NB4 (cell line): ENCODE results near the gene NCAM1.

ENCODE experiments used
- DNase-seq: peaks from one replicate; pipeline ENCODE4 v3.0.0; 2010; ENCODE audit warnings: low read depth
- H3K4me3 ChIP-seq: one replicate; pipeline ENCODE4 v1.5.1; 2011; ENCODE audit warnings: mild to moderate bottlenecking, low read depth, low read length, moderate library complexity
- MYC ChIP-seq: IDR thresholded peaks from 2 replicates; pipeline ENCODE4 v1.6.1; 2011; ENCODE audit warnings: low read depth, low read length
- POLR2A ChIP-seq: IDR thresholded peaks from 2 replicates; pipeline ENCODE4 v1.6.1; 2011; ENCODE audit warnings: mild to moderate bottlenecking; ENCODE audit not compliant: insufficient read length; ENCODE audit errors: extremely low read depth
- TF ChIP-seq, protein P1 (sequence below): IDR thresholded peaks from one replicate; pipeline ENCODE4 v1.5.1; 2012; ENCODE audit warnings: low read depth, low read length
- TF ChIP-seq, protein P2 (sequence below): IDR thresholded peaks from 2 replicates; pipeline ENCODE4 v1.6.1; 2011; ENCODE audit warnings: low read depth, low read length

Gene NCAM1

DNA sequence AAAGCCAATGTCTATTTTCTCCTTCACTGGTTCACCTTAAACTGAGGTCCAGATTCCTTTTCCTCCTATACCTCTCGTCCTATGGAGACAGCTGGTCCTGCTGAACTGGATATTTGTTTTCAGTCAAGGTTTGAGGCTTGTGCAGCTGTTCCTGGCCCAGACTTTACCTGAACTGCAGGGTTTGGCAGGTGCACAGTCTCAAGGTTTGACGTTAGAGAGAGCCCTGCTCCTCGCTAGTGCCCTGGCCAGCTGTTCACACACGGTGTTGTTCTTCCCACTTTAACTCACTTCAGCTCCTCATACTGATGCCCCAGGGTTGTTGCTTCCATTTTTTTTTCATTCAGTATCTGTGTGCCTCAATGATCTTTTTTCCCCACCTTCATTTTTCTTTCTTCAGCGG is 279.2 kb downstream of the NCAM1 start:
- no peak overlapping the region for H3K4me3 ChIP-seq
- TF ChIP-seq, protein P1, sequence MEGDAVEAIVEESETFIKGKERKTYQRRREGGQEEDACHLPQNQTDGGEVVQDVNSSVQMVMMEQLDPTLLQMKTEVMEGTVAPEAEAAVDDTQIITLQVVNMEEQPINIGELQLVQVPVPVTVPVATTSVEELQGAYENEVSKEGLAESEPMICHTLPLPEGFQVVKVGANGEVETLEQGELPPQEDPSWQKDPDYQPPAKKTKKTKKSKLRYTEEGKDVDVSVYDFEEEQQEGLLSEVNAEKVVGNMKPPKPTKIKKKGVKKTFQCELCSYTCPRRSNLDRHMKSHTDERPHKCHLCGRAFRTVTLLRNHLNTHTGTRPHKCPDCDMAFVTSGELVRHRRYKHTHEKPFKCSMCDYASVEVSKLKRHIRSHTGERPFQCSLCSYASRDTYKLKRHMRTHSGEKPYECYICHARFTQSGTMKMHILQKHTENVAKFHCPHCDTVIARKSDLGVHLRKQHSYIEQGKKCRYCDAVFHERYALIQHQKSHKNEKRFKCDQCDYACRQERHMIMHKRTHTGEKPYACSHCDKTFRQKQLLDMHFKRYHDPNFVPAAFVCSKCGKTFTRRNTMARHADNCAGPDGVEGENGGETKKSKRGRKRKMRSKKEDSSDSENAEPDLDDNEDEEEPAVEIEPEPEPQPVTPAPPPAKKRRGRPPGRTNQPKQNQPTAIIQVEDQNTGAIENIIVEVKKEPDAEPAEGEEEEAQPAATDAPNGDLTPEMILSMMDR = no peak
- TF ChIP-seq POLR2A (no peak), MYC (no peak)
- TF ChIP-seq, protein P2, sequence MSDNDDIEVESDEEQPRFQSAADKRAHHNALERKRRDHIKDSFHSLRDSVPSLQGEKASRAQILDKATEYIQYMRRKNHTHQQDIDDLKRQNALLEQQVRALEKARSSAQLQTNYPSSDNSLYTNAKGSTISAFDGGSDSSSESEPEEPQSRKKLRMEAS = no peak
- DNase-seq = no peak

DNA sequence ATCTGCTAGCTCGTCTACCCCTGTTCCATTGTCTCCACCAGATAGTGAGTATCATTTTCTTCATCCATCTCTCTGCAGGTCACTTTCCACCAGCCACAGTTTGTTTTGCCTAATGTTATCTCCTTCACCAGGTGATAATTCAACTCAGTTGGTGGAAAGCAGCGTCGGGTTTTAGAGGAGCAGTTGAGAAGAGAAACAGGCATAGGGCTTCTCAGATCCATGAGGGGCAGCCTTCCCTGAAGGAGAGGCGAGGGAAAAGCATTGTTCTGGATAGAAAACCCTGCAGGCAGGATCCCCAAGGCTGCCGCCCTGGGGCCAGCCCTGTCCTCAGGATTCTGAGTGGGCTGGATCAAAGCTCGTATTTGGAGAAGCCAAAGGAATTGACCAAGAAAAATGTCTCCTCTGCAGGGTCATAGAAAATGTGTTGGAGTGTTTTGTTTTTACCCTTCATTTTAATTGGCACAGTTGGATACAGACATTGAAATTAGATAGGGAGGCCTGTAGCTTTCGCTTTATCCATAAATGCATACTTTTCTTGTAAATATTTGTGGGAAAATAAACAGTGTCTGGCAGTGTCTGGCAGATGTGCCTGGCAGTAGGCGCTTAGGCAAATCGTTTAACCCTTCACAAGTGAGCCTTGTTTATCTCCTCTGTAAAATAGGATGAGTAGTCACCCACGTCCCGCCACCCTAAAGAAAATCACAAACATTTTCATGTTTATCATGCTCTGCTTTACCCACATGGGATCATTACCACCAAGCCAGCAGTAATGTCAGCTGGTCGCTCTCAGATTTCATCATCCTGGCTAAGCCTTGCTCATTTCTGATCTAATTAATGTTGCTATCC is 279.8 kb downstream of the NCAM1 start:
- no peak for DNase-seq
- TF ChIP-seq, protein P2 = no peak
- TF ChIP-seq POLR2A = no peak
- no peak overlapping the region for H3K4me3 ChIP-seq

DNA sequence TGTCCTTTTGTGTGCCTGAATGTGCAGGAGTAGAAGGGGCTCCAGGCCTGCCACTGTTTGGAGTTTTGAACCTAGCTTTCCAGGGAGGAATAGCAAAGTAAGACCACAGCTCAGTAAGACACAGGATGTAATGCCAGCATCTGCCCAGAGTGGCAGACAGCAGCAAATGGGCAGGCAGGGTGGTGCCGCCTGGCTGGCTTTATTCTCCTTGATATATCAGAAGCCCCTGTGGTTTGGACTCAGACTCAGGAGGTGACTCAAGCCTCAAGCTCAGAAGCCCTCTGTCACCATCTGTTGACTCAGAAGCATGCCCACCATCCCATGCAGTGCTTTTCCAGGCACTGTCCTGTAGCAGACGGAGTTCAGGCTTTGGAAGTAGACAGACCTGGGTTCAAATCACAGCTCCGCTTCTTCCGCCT is 280.4 kb downstream of the NCAM1 start:
- TF ChIP-seq POLR2A (no peak), MYC (no peak)
- TF ChIP-seq, protein P1 = no peak
- TF ChIP-seq, protein P2 = no peak
- no peak for DNase-seq
- H3K4me3 ChIP-seq = no peak overlapping the region

DNA sequence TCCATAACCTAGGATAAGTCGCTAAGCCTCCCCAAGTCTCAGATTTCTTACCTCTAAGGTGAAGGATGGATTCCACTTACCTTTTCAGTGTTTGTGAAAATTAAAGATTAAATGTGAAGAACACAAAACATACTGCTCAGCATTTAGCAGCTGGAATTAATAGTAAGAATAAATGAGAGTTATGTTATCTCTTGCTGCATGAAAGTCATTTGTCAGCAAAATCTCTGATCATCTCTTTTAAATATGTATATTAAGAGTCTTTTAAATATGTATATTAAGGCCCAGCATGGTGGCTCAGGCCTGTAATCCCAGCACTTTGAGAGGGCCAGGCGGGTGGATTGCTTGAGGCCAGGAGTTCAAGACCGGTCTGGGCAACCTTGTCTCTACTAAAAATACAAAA is 280.8 kb downstream of the NCAM1 start:
- TF ChIP-seq, protein P1 = no peak
- no peak overlapping the region for H3K4me3 ChIP-seq
- no peak for DNase-seq

DNA sequence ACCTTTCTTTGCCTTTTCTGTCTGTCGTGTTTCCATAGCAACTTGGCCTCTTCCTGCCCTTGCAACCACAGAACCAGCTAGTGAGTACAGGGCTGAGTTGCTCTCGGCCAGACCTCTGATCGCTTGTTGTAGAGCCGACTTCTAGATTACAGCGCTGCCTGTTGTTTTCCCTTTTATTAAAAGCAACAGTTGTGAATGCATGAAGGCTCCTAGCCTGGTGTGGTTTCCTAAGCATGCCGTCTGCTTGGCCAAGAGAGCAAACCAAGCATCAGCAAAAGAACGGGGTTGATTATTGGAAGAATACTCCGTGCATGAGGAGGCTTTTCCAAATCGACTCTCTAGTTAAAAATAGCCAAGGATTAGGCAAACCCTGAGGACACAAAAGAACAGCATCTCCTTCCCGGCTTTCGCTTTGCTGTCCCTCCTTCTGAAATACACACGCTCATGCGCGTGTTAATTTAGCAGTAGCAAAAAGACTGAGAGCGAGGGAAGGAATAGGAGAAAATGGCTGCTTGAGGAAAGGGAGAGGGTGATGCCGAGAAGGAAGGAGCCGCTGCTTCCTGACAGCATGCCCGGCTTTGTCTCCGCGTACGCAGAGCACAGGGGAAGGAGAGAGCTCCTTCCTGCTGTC is 281.7 kb downstream of the NCAM1 start:
- H3K4me3 ChIP-seq = no peak overlapping the region
- TF ChIP-seq POLR2A (no peak), MYC (no peak)
- TF ChIP-seq, protein P1 = no peak
- TF ChIP-seq, protein P2 = no peak
- DNase-seq = no peak

DNA sequence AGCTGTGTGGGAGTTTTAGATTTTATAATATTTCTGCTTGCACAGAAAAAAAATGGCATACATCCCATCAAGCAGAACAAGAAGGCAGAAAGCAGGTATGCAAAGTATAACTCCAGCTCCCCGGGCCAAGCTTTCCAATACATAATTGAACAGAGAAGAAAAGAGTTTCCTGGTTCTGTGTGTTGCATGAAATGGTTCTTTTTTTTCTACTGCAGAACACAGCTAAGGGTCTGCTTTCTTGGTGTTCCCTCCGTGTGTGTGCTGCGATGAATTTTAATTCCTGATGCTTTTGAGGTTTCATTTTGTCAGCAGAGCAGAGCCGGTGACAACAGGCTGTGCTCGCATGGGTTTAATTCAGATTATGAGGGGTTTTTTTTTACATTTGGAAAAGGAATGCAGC is 282.5 kb downstream of the NCAM1 start:
- TF ChIP-seq, protein P1 = no peak
- no peak for DNase-seq
- no peak overlapping the region for H3K4me3 ChIP-seq
